ENCODE results near the gene SSC5D.

GRCh38 chr19:55451163-55451964, 36.9 kb upstream of the SSC5D start:
- TF ChIP-seq EZH2 (IDR thresholded peaks at IDR 0.05; ENCODE audit: low read depth, unreplicated experiment), result no peak
- no peak for TF ChIP-seq CTCF (conservative IDR thresholded peaks at IDR 0.05; ENCODE audit: low read depth in 2 of 2)
